Activated CD8-positive, alpha-beta T cell treated with anti-CD3 and anti-CD28 coated beads, Interleukin-2, amount 10 ng/mL, durations not matched to agents 7 days and 5 days (primary cell): ENCODE results near the gene TXNRD2. TPM values are rescaled to one million over a fixed set of nuclear protein-coding genes. Genes with fewer than 3 reads are reported as not detected.
"Not testable (repeated sequence)": the region's sequence is repeated elsewhere in the genome, so short reads cannot be mapped to it uniquely, and the experiment has no call there.

Source experiments
- ATAC-seq: fragments of 150-1000 bp; cut with Tn5 transposase; one replicate; pipeline ENCODE4 v1.10.0; 2021; ENCODE audit warnings: moderate library complexity
- CTCF ChIA-PET: fragments of 350-600 bp; sonication (Branson Sonifier 250); formaldehyde crosslinking; loops from one replicate; lab custom pipeline; 2021; ENCODE audit warnings: antibody characterized with exemption; lab: Charles Lee
- POLR2A ChIA-PET: fragments of 350-600 bp; sonication (Branson Sonifier 250); formaldehyde crosslinking; loops from one replicate; lab custom pipeline; 2021; ENCODE audit warnings: antibody characterized with exemption; lab: Charles Lee
- DNase-seq: peaks from one replicate; pipeline ENCODE4 v3.0.0-alpha.2; 2020
- H3K27ac Mint-ChIP-seq: one replicate; pipeline ENCODE4 v1.8.0; 2021; ENCODE audit warnings: mild to moderate bottlenecking, mixed read lengths
- H3K27me3 Mint-ChIP-seq: one replicate; pipeline ENCODE4 v1.8.0; 2021; ENCODE audit warnings: low read depth, mixed read lengths
- H3K36me3 Mint-ChIP-seq: one replicate; pipeline ENCODE4 v1.8.0; 2021; ENCODE audit warnings: low read depth, mixed read lengths
- H3K4me1 Mint-ChIP-seq: one replicate; pipeline ENCODE4 v1.8.0; 2021; ENCODE audit warnings: low read depth, mixed read lengths
- H3K4me3 Mint-ChIP-seq: one replicate; pipeline ENCODE4 v1.8.0; 2021; ENCODE audit warnings: mild to moderate bottlenecking, mixed read lengths
- H3K9me3 Mint-ChIP-seq: one replicate; pipeline ENCODE4 v1.8.0; 2022; ENCODE audit warnings: mixed read lengths; ENCODE audit not compliant: insufficient read depth
- total RNA-seq, 2 experiments: library from RNA; stranded (reverse); gene quantifications; one replicate each; pipeline ENCODE4 v1.2.3, GENCODE V29; 2021

The TXNRD2 gene
- total RNA-seq, 2 experiments from 2014 or later = 16.1 to 19.3 TPM

DNA sequence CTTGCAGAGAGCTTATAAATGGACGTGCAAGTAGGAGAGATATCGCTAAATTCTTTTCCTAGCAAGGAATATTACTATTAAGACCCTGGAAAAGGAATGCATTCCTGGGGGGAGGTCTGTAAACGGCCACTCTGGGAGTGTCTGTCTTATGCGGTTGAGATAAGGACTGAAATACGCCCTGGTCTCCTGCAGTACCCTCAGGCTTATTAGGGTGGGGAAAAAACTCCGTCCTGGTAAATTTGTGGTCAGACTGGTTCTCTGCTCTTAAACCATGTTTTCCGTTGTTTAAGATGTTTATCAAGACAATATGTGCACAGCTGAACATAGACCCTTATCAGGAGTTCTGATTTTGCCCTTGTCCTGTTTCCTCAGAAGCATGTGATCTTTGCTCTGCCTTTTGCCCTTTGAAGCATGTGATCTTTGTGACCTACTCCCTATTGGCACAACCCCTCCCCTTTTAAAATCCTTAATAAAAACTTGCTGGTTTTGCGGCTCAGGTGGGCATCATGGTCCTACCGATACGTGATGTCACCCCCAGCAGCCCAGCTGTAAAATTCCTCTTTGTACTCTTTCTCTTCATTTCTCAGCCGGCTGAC lies 6.4 kb downstream of the TXNRD2 start:
- peaks cover 15% of the 10 kb centered on the region for H3K36me3 Mint-ChIP-seq
- ATAC-seq, H3K27ac Mint-ChIP-seq, POLR2A ChIA-PET, H3K4me3 Mint-ChIP-seq, H3K9me3 Mint-ChIP-seq, DNase-seq, H3K27me3 Mint-ChIP-seq, H3K4me1 Mint-ChIP-seq, CTCF ChIA-PET: not testable (repeated sequence)

DNA sequence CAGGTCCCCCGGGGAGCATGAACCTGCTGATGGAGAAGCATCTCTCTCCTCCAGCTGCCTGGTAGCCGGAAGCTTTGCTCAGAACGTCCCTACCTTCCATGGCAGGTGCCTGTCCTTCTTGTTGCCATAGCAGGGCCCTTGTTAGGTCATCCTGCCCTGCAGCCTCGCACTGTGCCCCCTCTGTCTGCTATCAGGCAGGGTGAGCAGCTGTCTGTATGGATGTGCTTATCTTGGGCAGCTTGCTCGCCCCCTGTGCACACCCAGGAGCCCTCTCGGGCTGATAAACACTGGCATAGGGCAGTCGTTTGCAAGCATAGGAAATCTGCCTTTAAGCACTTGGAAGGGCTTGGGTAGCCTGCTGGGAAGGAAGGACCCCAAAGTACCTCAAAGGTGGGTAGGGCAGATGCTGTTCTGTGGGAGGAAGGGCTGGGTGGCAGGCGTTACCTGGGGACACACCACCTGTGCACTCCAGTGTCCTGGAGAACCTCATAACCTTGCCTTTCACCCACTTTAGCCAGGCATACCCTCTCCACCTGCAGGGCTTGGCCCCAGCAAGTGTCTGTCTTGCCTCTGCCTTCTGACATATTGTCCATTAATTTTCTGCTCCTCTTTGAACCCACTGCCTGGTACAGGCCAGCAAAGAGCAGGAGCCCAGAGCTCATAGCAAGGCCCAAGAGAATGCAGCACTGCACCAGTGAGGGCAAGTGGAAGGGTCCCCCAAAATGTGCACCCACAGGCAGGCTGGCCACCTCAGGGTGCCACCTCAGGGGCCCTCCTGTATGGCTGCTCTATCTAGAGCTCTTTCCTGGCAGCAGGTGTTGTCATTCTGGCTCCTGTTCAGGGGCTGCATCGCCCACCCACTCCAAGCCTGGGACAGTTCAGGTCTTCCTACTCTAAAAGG lies 8.0 kb downstream of the TXNRD2 start:
- H3K36me3 Mint-ChIP-seq = peaks cover 15% of the 10 kb centered on the region

DNA sequence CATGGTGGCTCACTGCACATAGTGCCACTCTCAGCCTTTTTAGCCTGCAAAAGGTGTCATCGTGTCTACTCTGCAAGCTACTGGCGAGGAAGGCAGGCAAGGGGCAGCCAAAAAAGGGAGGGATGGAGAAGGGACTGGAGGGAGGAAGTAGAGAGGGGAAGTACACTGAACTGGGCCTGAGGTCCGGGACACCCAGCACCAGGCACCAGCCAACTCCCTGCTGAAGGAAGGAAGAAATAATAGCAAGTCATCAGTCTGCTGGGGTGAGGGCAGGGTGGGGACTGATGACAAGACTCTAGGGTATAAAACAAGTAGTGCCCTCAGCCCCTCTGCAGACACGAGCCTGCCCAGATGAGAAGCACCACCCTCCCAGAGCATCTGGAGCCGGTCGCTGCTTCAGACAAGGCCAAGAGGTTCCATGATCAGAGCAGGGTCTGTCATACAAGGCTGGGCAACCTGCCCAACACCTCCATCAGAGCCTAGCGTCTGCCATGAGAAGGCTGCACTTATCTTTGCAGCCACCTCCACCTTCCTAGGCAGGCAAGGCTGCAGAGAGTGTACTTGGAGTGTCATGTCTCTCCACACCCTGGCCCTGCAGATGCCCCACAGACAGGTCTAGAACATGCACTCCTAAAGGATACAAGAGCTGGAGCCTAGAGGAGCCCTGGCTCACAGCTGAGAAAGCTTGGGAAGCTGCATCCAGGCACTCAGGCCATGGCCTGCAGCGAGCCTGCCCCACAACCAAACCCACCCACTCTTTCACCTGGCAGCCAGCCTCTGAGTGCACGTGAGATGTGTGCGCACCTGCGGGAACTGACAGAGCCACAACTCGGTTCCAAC lies 9.0 kb downstream of the TXNRD2 start:
- peaks cover 15% of the 10 kb centered on the region for H3K36me3 Mint-ChIP-seq
- POLR2A ChIA-PET = interaction anchor here (1.1 kb wide), 1 partner anchor 10 kb away, joined by 3 read pairs; no protein-coding TSS in a partner anchor

More for the DNA sequence above, 8.0 kb downstream of the TXNRD2 start:
- CTCF ChIA-PET = interaction anchor here (1.2 kb wide), 1 partner anchor 203 kb away, joined by 3 read pairs; no protein-coding TSS in a partner anchor
- Mint-ChIP-seq H3K9me3 (peaks cover 3% of the 10 kb centered on the region), H3K4me1 (no peaks in the 10 kb centered on the region), H3K27me3 (no peaks in the 10 kb centered on the region), H3K27ac (no peak overlapping the region), H3K4me3 (no peak overlapping the region)
- POLR2A ChIA-PET = interaction anchor here (0.7 to 1.1 kb wide), 2 partner anchors 9 to 78 kb away, joined by 3 read pairs; no protein-coding TSS in a partner anchor
- DNase-seq = no peak
- no peak for ATAC-seq

DNA sequence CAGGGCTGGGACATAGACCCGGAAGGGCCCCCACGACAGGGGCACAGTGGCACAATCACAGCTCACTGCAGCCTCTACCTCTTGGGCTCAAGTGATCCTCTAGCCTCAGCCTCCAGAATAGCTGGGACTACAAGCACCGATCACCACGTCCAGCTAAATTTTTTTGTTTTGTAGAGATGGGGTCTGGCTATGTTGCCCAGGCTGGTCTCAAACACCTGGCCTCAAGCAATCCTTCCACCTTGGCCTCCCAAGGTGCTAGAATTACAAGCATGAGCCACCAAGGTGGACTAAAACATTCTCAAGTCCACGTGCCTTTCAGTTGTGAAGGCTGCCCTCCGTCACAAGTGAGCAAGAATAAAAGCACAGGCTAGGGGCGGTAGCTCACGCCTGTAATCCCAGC lies 10.1 kb downstream of the TXNRD2 start:
- CTCF ChIA-PET = no interaction called here
- POLR2A ChIA-PET = interaction anchor here (0.6 kb wide), 1 partner anchor 14 kb away, joined by 3 read pairs; no protein-coding TSS in a partner anchor
- H3K36me3 Mint-ChIP-seq = peaks cover 13% of the 10 kb centered on the region
- no peaks in the 10 kb centered on the region for H3K4me1 Mint-ChIP-seq
- H3K27ac Mint-ChIP-seq = no peak overlapping the region
- H3K9me3 Mint-ChIP-seq = peaks cover 3% of the 10 kb centered on the region
- no peak for ATAC-seq
- no peak for DNase-seq
- no peaks in the 10 kb centered on the region for H3K27me3 Mint-ChIP-seq
- H3K4me3 Mint-ChIP-seq = no peak overlapping the region

More for the DNA sequence above, 9.0 kb downstream of the TXNRD2 start:
- DNase-seq (no peak), ATAC-seq (no peak)
- Mint-ChIP-seq H3K4me1 (no peaks in the 10 kb centered on the region), H3K9me3 (peaks cover 3% of the 10 kb centered on the region), H3K27ac (no peak overlapping the region), H3K27me3 (no peaks in the 10 kb centered on the region), H3K4me3 (no peak overlapping the region)
- CTCF ChIA-PET = no interaction called here

DNA sequence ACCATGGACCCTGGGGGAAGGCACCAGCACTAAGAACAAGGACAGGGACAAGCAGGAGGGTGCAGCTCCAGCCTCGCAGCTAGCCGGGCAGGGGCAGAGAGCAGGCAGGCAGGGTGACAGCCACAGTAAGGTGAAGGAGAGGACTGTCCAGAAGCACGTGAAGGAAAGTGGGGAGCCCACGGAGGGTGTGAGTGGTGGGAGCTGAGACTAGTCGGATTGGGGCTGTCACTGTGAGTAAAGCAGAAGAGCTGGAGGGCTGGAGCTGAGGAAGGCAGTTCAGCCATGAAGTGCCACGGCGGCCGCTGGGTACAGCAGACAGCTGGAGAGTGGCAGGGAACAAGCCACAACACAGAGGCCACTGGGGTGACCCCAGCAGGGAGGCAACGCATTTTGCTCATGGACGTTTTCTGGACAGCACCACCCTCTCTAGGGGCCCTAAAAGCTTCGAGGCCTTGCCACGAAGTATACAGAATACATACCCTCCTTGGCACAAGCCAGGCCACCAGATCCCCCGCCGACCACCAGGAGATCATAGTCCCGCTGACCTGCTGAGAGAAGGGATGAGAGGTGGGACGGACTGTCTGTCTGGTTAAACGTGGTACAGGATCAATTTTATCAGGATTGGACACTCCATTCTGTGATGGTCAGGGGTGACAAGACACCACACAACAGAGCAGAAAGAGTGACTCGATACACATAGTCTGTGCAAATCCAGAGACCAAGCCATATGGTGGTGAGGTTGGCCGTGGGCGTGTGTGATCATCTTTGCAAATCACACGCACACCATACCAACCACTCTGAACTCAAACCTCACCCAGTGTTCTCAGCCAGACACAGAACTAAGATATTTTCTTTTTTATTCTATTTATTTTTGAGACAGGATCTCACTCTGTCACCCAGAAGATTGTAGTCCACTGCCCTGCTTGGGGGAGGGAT lies 10.8 kb downstream of the TXNRD2 start:
- Mint-ChIP-seq H3K36me3 (peaks cover 7% of the 10 kb centered on the region), H3K4me1 (no peaks in the 10 kb centered on the region), H3K27ac (no peak overlapping the region), H3K4me3 (no peak overlapping the region), H3K27me3 (no peaks in the 10 kb centered on the region), H3K9me3 (peaks cover 3% of the 10 kb centered on the region)
- DNase-seq = no peak
- ChIA-PET CTCF (no interaction called here), POLR2A (interaction anchor here (0.8 kb wide), 1 partner anchor 313 kb away, joined by 3 read pairs; no protein-coding TSS in a partner anchor)
- ATAC-seq = no peak

DNA sequence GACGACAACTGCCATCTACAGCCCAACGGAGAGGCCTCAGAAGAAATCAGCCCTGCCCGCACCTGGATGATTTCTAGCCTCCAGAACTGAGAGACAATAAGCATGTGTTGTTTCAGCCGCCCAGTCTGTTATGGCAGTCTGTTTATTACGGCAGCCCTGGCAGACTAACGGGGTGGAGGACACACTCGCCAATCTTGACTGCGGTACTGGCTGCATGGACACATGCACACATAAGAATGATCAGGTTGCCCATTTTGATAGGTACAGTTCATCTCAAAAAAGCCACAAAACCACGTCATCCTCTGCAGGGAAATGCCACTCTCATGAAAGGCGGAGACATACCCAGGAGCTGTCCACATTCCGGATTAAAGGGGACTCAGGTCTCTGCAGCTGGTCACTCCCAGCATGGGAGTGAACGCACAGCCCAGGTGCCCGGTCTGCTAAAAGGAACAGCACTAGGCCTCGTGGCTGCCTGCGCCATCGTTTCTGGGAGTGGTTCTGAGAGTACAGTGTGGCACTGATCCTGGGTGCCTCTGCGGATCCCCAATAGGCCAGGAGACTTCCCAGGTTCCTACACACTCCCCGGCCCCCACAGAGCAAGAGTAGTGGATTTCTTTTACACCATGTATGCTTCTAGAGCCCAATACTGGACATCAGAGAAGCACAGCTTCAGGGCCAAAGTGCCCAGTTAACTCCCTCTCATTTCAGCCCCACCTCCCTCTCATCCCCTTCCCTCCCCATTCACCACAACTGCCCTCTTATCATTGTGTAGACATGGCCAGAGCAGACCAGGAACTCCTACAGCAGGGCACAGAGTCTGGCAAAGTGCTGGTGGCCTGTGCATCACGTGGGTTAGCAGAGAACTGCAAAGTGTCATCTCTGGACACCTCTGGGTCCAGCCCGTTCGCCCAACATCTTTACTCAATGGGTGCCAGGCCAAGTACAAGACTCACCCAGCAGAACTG lies 11.8 kb downstream of the TXNRD2 start:
- DNase-seq (no peak), ATAC-seq (no peak)
- Mint-ChIP-seq H3K27me3 (no peaks in the 10 kb centered on the region), H3K36me3 (no peaks in the 10 kb centered on the region), H3K4me1 (no peaks in the 10 kb centered on the region), H3K9me3 (no peaks in the 10 kb centered on the region), H3K27ac (no peak overlapping the region), H3K4me3 (no peak overlapping the region)
- ChIA-PET CTCF (no interaction called here), POLR2A (interaction anchor here (0.8 kb wide), 1 partner anchor 314 kb away, joined by 3 read pairs; no protein-coding TSS in a partner anchor)

GRCh38 chr22:19928207-19928606 lies 13.4 kb downstream of the TXNRD2 start:
- Mint-ChIP-seq H3K27me3 (no peaks in the 10 kb centered on the region), H3K4me3 (no peak overlapping the region), H3K4me1 (no peaks in the 10 kb centered on the region), H3K9me3 (no peaks in the 10 kb centered on the region), H3K27ac (no peak overlapping the region), H3K36me3 (no peaks in the 10 kb centered on the region)
- ChIA-PET CTCF (no interaction called here), POLR2A (no interaction called here)
- DNase-seq (no peak), ATAC-seq (no peak)

GRCh38 chr22:19927696-19928095 lies 13.9 kb downstream of the TXNRD2 start:
- H3K36me3 Mint-ChIP-seq = no peaks in the 10 kb centered on the region
- H3K4me1 Mint-ChIP-seq = no peaks in the 10 kb centered on the region
- DNase-seq = no peak
- no peaks in the 10 kb centered on the region for H3K9me3 Mint-ChIP-seq
- H3K27me3 Mint-ChIP-seq = no peaks in the 10 kb centered on the region
- no peak for ATAC-seq
- ChIA-PET POLR2A (no interaction called here), CTCF (no interaction called here)
- H3K27ac Mint-ChIP-seq = no peak overlapping the region
- no peak overlapping the region for H3K4me3 Mint-ChIP-seq

- H3K4me3 Mint-ChIP-seq, H3K36me3 Mint-ChIP-seq, H3K9me3 Mint-ChIP-seq, DNase-seq, H3K4me1 Mint-ChIP-seq, ATAC-seq, H3K27me3 Mint-ChIP-seq, H3K27ac Mint-ChIP-seq, CTCF ChIA-PET, POLR2A ChIA-PET: not testable (repeated sequence)
Measured at GRCh38 chr22:19926028-19926427, 15.6 kb downstream of the TXNRD2 start.
